ENCODE measurements around the gene KCNMB2. TPM values are rescaled to one million over a fixed set of nuclear protein-coding genes. Genes with fewer than 3 reads are reported as not detected.

KCNMB2 gene
- total RNA-seq, 4 donors from 2014 or later: not detected

DNA sequence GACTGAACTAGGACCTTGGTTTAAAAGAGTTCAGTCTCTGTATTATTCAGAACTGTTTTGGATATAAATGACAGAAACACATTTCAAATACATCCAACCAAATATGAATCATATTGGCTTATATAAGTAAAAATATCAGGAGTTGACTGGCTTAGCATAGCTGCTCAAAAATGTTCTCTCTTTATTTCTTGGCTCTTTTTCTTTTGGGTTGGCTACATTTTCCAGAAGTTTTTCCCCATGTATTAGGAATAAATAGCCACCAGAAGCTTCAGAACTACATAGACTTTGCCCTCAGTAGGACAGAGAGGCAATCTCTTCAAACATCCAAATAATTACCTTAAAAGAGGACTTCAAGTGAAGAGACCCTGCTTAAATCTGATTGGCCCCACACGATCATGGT, 32.7 kb downstream of the KCNMB2 start:
- no peak overlapping the region for H3K4me3 ChIP-seq
- H3K4me1 ChIP-seq: no peaks in the 10 kb centered on the region
- DNase-seq: no peak
- H3K27me3 ChIP-seq: no peaks in the 10 kb centered on the region
- no peaks in the 10 kb centered on the region for H3K36me3 ChIP-seq
- TF ChIP-seq, protein P1, sequence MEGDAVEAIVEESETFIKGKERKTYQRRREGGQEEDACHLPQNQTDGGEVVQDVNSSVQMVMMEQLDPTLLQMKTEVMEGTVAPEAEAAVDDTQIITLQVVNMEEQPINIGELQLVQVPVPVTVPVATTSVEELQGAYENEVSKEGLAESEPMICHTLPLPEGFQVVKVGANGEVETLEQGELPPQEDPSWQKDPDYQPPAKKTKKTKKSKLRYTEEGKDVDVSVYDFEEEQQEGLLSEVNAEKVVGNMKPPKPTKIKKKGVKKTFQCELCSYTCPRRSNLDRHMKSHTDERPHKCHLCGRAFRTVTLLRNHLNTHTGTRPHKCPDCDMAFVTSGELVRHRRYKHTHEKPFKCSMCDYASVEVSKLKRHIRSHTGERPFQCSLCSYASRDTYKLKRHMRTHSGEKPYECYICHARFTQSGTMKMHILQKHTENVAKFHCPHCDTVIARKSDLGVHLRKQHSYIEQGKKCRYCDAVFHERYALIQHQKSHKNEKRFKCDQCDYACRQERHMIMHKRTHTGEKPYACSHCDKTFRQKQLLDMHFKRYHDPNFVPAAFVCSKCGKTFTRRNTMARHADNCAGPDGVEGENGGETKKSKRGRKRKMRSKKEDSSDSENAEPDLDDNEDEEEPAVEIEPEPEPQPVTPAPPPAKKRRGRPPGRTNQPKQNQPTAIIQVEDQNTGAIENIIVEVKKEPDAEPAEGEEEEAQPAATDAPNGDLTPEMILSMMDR (IDR thresholded peaks at IDR 0.05): no peak
- TF ChIP-seq POLR2A (IDR thresholded peaks at IDR 0.05): no peak
- no peaks in the 10 kb centered on the region for H3K9me3 ChIP-seq
- no peak overlapping the region for H3K27ac ChIP-seq

DNA sequence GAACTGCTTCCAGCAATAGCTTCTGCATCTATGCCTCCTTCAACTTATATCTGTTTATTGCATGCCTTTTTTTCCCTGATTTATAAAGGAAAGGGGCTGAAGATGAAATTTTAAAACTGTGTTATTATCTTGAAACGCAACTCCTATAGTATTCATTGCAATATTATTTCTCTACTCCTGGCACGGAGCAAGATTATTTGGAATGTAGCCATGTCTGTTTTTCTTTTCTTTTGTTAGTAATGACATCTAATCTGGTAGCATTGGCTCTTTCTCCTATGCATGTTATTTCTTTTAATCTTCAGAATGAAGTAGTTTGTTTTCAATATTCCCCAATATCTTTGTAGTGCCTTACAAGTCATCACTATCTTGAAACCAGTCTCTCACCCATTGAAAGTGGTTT, 33.6 kb downstream of the KCNMB2 start:
- no peaks in the 10 kb centered on the region for H3K4me1 ChIP-seq
- H3K27me3 ChIP-seq: no peaks in the 10 kb centered on the region
- H3K36me3 ChIP-seq: no peaks in the 10 kb centered on the region
- H3K27ac ChIP-seq: no peak overlapping the region
- no peak for TF ChIP-seq POLR2A (IDR thresholded peaks at IDR 0.05)
- TF ChIP-seq, protein P1 (IDR thresholded peaks at IDR 0.05): no peak
- H3K4me3 ChIP-seq: no peak overlapping the region
- DNase-seq: no peak
- no peaks in the 10 kb centered on the region for H3K9me3 ChIP-seq

DNA sequence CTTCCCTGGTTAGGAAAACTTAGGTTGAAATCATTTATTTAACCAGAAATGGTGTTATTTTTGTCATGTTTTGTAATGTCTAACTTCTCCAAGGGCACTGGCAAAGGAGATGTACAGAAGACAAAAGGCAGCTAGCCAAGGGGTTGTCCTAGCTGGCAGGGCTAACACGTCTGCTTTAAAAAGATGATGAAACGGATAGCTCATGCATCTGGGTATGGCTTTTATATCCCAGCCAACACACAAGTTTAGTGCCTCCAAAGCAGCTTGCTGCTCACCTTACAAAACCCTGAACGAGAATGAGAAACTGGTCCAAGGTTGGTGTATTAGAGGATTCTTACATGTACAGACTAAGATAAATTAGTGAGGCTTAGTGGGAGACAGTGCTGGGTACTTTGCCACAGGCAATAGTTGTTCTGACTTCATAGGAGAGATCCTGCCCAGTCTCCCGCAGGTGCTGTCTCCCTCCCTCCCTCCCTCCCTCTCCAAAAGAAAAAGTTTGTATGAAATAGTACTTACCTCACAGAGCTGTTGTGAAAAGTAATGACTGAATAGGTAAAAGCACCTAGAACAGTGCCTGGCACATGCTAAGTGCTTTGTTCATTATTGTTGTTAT, 47.8 kb downstream of the KCNMB2 start:
- TF ChIP-seq, protein P1 (IDR thresholded peaks at IDR 0.05): no peak
- TF ChIP-seq POLR2A (IDR thresholded peaks at IDR 0.05): no peak
- H3K9me3 ChIP-seq: no peaks in the 10 kb centered on the region
- DNase-seq: no peak
- H3K4me1 ChIP-seq: no peaks in the 10 kb centered on the region
- H3K36me3 ChIP-seq: no peaks in the 10 kb centered on the region
- no peak overlapping the region for H3K4me3 ChIP-seq
- H3K27me3 ChIP-seq: no peaks in the 10 kb centered on the region
- no peak overlapping the region for H3K27ac ChIP-seq

DNA sequence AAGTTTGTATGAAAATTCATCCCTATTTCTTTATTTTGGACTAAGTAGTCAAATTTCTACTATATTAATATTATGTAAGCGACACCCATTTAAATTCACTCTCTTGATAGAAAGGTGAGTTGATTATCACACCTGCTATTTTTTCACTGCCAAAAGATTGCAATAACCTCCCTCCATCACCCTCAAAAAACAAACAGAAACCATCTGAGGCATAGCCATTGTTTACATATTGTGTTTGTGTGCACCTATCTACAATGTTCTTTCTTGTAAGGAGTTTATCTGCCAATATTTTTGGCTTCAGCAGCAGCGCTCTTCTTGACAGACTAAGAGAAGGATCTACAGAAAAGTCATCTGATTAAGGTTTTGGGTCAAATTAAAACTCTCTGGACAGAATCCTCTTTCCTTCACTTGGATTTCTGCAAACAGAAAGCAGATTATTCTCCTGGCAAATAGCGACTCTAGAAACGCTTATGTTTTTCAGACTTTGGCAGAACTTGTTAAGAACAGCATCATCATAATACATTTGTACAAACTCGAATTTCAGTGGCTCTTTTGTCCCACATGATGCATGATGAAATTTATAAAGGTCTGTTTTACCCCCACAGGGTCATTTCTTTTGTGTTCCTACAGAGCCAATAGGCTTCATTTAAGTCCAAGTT, 48.6 kb downstream of the KCNMB2 start:
- Histone ChIP-seq H3K4me1 (no peaks in the 10 kb centered on the region), H3K9me3 (no peaks in the 10 kb centered on the region), H3K36me3 (no peaks in the 10 kb centered on the region), H3K27ac (no peak overlapping the region), H3K4me3 (no peak overlapping the region), H3K27me3 (no peaks in the 10 kb centered on the region)
- TF ChIP-seq, protein P1 (IDR thresholded peaks at IDR 0.05): no peak
- no peak for TF ChIP-seq POLR2A (IDR thresholded peaks at IDR 0.05)
- no peak for DNase-seq

DNA sequence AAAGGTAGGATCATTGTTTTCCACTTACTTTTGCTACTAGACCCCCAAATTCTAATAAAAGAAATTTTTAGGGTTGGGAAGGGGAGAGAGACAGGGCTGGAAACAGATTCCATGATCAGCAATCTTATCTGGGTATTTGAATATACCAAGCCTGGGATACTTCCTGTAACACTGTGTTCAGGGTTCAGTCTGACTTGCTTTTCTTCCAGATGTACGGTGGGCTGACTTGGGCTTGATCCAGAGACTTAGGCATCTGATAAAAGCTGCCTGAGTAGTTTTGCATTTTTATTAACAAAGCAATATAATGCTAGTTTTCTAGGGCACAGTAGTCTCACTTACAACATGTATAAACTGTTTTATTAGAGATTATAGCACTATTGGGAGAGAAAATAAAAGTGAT, 49.2 kb downstream of the KCNMB2 start:
- Histone ChIP-seq H3K4me1 (no peaks in the 10 kb centered on the region), H3K27ac (no peak overlapping the region), H3K4me3 (no peak overlapping the region), H3K36me3 (no peaks in the 10 kb centered on the region), H3K9me3 (no peaks in the 10 kb centered on the region), H3K27me3 (no peaks in the 10 kb centered on the region)
- no peak for DNase-seq
- TF ChIP-seq POLR2A (IDR thresholded peaks at IDR 0.05): no peak
- TF ChIP-seq, protein P1 (IDR thresholded peaks at IDR 0.05): no peak
